Kidney capillary endothelial cell (primary cell): ENCODE measurements around the gene PTPRD.

Experiments used
- DNase-seq: peaks from one replicate; pipeline ENCODE4 v3.0.0-alpha.2; 2018; ENCODE audit warnings: low spot score

The PTPRD gene

GRCh38 chr9:8679371-8679822, 1933.4 kb downstream of the PTPRD start:
- DNase-seq = no peak

- no peak for DNase-seq
Measured at GRCh38 chr9:8677741-8678140, 1935.1 kb downstream of the PTPRD start.

GRCh38 chr9:8674536-8674935, 1938.3 kb downstream of the PTPRD start:
- DNase-seq = no peak

DNA sequence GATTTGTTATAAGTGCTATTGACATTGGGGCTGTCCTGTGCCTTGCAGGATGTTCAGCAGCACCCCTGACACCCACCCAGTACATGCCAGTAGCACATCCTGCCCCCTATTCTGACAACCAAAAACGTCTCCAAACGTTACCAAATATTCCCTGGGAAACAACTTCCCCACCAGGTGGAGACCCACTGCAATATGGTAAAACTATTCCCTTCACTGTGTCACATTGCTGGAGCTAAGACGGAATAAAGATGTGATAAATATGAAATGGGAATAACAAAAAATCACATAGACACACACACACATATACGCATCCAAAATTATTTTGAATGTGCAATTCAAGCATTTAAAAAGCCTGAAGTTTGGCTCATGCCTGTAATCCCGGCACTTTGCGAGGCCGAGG, 1939.0 kb downstream of the PTPRD start:
- no peak for DNase-seq

GRCh38 chr9:8670751-8671150, 1942.1 kb downstream of the PTPRD start:
- DNase-seq = no peak

DNA sequence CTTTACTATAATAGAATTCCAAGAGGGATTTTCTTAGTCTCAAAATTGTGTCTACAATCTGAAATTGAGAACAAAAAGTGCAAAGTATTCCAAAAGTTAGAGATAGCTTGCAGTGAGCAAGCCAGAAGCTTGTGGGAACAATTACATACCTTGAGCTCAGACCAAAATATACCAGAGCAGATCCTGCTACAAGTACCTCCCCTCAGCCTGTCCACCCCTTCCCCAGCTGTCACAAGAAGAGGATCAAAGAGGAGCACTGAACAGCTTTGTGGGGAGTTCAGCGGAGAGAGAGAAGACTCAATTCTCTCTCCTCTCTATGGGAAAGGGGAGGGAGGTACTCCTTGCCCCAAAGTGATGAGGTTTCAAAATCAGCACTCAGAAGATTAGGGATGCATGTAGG, 1944.1 kb downstream of the PTPRD start:
- DNase-seq = no peak

GRCh38 chr9:8668231-8668630, 1944.6 kb downstream of the PTPRD start:
- no peak for DNase-seq

DNA sequence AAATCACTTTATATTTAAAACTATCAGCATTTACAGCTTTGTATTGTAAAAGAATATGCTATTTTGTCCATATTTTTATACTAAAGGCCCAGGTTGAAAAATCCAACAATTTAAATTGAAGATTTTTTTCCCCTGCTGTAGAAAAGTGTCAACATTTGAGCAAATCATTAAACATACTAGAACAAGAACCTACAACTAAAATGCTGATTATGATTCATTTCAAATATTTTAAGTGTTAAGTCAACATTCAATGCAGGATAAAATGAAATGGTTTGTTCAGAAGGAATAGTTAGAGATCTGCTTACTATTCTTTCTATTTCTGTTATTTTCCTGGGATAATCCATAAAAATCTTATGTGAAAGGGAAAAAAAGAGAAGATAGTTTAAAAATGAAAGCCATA, 1946.7 kb downstream of the PTPRD start:
- no peak for DNase-seq

GRCh38 chr9:8660383-8660782, 1952.4 kb downstream of the PTPRD start:
- DNase-seq = no peak

DNA sequence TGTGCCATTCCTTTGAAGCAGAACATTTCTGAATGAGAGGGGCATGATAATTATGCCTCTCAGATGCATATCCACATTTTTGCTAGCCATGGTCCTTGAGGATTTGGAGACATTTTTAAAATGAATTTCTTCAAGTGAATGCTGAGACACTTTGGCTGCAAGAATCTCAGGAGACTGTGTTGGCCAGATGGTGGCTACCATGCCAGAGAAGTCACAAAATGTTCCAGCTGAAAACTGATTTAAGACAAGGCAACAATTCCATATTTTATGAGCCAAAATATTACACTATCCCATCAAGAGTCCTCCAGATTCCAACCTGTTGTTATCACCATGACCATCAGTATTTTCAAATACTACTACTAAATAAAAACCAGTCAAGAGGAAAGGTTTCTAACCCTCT, 1953.7 kb downstream of the PTPRD start:
- no peak for DNase-seq

DNA sequence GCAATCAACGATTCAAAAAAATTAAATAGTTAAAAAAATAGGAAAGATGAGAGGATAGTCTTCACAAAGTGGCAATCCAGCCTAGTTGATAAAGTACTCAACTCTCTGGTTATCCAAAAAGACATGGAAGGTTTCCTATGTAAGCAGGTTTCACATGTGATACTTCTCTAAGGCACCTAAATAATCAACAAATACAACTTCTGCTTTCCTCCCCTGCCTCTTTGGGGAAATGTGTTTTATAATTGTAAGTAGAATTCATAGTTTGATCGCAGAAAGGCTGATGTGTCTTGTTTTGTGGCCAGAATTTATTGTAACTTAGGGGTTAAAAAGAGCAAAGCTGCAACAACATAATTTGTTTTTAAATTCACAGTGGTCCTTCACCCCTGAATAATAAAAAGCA, 1957.7 kb downstream of the PTPRD start:
- no peak for DNase-seq

DNA sequence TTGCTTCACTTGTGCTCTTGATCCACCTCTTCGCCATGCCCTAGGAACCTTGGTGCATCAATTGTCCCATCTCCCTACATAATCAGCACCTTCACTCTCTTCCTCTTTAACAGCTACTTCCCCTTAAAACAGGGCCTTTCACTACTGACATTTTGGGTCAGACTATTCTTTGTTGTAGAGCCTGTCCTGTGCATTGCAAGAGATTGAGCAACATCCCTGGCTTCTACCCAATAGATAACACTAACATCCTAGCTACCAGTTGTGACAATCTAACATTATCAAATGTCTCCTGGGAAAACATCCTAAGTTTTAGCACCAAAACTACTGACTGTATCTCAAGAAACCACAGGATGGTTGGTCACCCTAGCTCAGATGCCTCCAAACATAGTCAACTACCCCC, 1958.9 kb downstream of the PTPRD start:
- no peak for DNase-seq

DNA sequence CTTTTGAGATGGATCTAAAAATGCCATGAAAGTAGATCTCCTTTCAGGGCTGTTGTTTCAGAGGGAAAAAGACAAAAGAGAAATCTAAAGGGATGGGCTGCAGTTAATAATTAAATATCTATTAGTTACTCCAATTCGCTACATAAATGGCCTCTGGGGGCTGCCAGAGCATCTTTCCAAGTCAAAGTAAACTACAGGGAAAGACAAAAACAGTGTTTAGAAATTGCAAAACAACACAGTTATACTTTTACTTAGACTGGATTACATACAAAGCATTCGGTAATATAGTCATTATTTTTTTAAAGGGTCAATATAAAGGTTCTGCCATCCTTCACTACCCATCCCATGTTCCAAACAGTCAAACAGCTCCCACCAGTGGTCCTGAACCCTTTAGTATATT, 1959.7 kb downstream of the PTPRD start:
- DNase-seq = no peak

- DNase-seq = no peak
Measured at GRCh38 chr9:8652255-8652654, 1960.5 kb downstream of the PTPRD start.

GRCh38 chr9:8651846-8652215, 1961.0 kb downstream of the PTPRD start:
- no peak for DNase-seq

DNA sequence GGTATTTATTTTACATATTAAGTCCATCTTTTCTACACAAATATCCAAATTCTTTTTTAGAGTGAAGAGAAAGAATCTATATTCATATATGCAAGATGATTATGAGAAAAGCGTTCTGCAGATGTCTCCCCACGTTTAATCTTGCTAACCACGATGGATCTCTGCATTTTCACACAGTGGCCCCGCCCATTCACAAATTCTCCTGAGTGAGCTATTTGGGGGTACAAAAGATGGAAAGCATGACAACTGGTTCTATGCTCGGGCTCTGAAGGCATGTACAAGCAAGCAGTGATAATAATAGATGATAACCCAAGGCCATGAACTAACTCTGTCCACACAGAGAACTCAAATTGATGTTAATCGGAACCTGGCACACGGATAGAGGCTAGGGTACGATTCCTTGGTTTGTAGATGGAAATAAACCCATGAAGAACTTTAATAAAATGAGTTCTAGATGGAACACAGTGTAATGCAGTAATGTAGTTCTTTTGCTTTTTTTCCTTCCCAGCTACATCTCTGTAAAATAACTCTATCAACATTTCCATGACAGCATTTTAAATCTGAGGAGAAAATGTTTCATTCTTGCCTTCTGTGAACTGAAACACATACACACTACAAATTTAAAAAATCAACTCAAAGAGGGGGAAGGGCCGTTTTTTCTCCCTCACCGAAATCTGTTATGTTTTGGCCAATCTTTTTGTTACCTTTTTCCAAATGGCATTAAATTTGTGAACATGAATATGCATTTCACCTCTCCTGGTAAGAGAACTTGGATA, 1961.5 kb downstream of the PTPRD start:
- no peak for DNase-seq

- no peak for DNase-seq
Measured at GRCh38 chr9:8649807-8650206, 1963.0 kb downstream of the PTPRD start.

DNA sequence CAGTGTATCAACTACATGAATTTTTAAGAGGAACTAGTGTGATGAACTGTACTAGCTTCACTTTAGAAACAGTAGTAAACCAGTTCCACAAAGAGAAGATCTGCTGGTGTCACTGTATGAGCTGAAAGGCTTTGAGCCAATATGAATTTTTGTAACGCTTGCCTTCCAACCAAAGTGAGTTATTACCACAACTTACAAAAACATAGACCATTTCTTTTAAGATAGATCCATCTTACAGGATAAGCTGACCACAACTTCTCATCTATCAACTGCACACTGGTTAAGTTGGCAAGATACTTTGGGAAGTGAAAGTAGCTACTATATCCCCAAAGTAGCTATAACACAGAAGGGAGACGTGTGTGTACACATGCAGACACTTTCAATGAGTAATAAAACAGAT, 1963.6 kb downstream of the PTPRD start:
- no peak for DNase-seq

- no peak for DNase-seq
Measured at GRCh38 chr9:8648271-8648845, 1964.4 kb downstream of the PTPRD start.

DNA sequence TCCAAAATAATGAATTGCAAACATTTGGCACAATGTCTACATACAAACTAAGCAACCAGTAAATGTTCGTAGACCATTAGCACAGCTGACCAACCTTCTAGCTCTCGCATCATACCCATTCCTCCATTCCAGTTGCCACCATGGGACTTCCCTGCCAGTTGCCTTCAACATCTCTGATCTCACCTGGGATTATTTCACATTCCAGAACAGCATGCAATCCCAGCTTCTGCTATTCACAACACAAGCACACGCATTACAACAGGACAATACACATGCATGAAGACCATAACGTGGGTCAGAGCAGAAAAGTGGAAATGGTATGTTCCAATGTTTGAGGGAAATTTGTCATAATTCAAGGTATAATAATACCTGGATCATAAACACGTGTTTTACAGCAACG, 1965.0 kb downstream of the PTPRD start:
- DNase-seq = no peak

GRCh38 chr9:8644571-8644970, 1968.2 kb downstream of the PTPRD start:
- no peak for DNase-seq

DNA sequence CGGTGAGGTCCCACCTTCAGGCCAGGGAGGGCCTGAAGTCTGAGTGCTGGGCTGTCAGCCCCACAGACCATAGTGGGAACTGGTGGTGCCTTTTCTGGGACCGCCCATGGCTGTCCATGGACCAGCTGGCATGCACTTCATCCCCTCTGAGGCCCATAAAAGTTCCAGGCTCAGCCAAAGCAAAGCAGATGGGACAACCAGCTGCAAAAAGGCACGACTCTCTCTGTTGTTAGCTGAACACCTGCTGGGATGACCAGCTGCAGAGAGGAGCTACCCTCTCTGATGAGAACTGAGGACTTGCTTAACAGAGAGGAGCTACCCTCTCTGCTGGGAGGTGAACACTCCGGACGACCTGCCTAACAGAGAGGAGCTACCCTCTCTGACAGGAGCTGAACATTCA, 1968.9 kb downstream of the PTPRD start:
- no peak for DNase-seq

DNA sequence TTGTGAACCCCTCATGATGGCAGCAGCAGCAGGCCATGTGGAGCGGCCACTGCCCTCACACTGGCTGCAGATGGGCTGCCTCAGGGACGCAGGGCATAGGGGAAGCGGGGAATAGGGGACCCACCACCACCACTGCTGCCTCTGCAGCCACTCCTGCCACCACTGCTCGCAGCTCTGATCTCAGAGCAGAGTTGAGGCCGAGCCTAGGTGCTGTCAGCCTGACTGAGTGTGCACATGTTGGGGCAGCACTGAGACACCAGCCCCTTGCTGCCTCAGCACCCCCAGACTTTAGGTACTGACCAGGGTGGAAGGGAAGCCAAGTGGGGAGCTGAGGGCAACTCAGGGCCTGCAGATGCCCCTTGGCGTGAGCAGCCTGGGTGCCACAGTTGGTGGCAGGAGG, 1969.3 kb downstream of the PTPRD start:
- DNase-seq = no peak

- no peak for DNase-seq
Measured at GRCh38 chr9:8640761-8641160, 1972.0 kb downstream of the PTPRD start.
